MG63 (cell line): ENCODE measurements around the gene TRMO. TPM values are rescaled to one million over a fixed set of nuclear protein-coding genes. Genes with fewer than 3 reads are reported as not detected.
A peak's percentile ranks its signal among the peaks of the same experiment; 100 is the strongest.

Experiments used
- DNase-seq: peaks from one replicate; pipeline ENCODE4 v3.0.0-alpha.2; 2020
- H3K27me3 ChIP-seq: fragments of 250-450 bp; sonication (Bioruptor Pico); 2 replicates; pipeline ENCODE4 v1.5.1; 2020; ENCODE audit warnings: mild to moderate bottlenecking, moderate library complexity
- H3K36me3 ChIP-seq: fragments of 250-450 bp; sonication (Bioruptor Pico); 2 replicates; pipeline ENCODE4 v1.5.1; 2020; ENCODE audit warnings: mild to moderate bottlenecking, moderate library complexity
- H3K4me3 ChIP-seq: fragments of 250-450 bp; sonication (Bioruptor Pico); 2 replicates; pipeline ENCODE4 v1.5.1; 2020; ENCODE audit warnings: mild to moderate bottlenecking, moderate library complexity
- H3K9me3 ChIP-seq: fragments of 250-450 bp; sonication (Bioruptor Pico); 2 replicates; pipeline ENCODE4 v1.5.1; 2020; ENCODE audit warnings: mild to moderate bottlenecking, moderate library complexity
- total RNA-seq: library from RNA; depleted of rRNA; stranded (reverse); fragments of >200 nt; shearing (Covaris generic); gene quantifications from 2 replicates; pipeline ENCODE4 v1.2.3, GENCODE V29; 2014; ENCODE audit warnings: low replicate concordance

TRMO gene
- total RNA-seq, 1 experiment from 2014 or later: 16.1 TPM

GRCh38 chr9:97891736-97892135 lies 30.6 kb downstream of the TRMO start:
- no peak for DNase-seq
- no peak overlapping the region for H3K4me3 ChIP-seq
- 0 out of 2 replicates have a peak, but pooled peaks cover under 1% of the 10 kb centered on the region for H3K36me3 ChIP-seq
- H3K27me3 ChIP-seq: no peaks in the 10 kb centered on the region
- H3K9me3 ChIP-seq: 0 out of 2 replicates have a peak, but pooled peaks cover 2% of the 10 kb centered on the region

GRCh38 chr9:97889941-97890887 lies 32.1 kb downstream of the TRMO start:
- no peaks in the 10 kb centered on the region for H3K27me3 ChIP-seq
- 0 out of 2 replicates have a peak, but pooled peaks cover 2% of the 10 kb centered on the region for H3K9me3 ChIP-seq
- no peaks in the 10 kb centered on the region for H3K36me3 ChIP-seq
- DNase-seq: peak; percentile 5
- H3K4me3 ChIP-seq: no peak overlapping the region

- Histone ChIP-seq H3K36me3 (no peaks in the 10 kb centered on the region), H3K27me3 (no peaks in the 10 kb centered on the region), H3K4me3 (no peak overlapping the region), H3K9me3 (no peaks in the 10 kb centered on the region)
- peak; percentile 34 for DNase-seq
These were observed 42.0 kb downstream of the TRMO start for GRCh38 chr9:97880336-97880735.

GRCh38 chr9:97876061-97876460 lies 46.2 kb downstream of the TRMO start:
- H3K9me3 ChIP-seq: no peaks in the 10 kb centered on the region
- H3K36me3 ChIP-seq: no peaks in the 10 kb centered on the region
- no peaks in the 10 kb centered on the region for H3K27me3 ChIP-seq
- DNase-seq: no peak
- H3K4me3 ChIP-seq: no peak overlapping the region

GRCh38 chr9:97875111-97875510 lies 47.2 kb downstream of the TRMO start:
- Histone ChIP-seq H3K4me3 (no peak overlapping the region), H3K36me3 (no peaks in the 10 kb centered on the region), H3K9me3 (no peaks in the 10 kb centered on the region), H3K27me3 (no peaks in the 10 kb centered on the region)
- DNase-seq: no peak

GRCh38 chr9:97874624-97875023 lies 47.7 kb downstream of the TRMO start:
- no peaks in the 10 kb centered on the region for H3K27me3 ChIP-seq
- H3K36me3 ChIP-seq: no peaks in the 10 kb centered on the region
- no peak overlapping the region for H3K4me3 ChIP-seq
- no peaks in the 10 kb centered on the region for H3K9me3 ChIP-seq
- DNase-seq: peak; percentile 13

GRCh38 chr9:97873882-97874281 lies 48.4 kb downstream of the TRMO start:
- Histone ChIP-seq H3K27me3 (no peaks in the 10 kb centered on the region), H3K9me3 (no peaks in the 10 kb centered on the region), H3K4me3 (no peak overlapping the region), H3K36me3 (no peaks in the 10 kb centered on the region)
- peak; percentile 48 for DNase-seq

GRCh38 chr9:97873425-97873824 lies 48.9 kb downstream of the TRMO start:
- DNase-seq: no peak
- Histone ChIP-seq H3K27me3 (no peaks in the 10 kb centered on the region), H3K4me3 (no peak overlapping the region), H3K36me3 (no peaks in the 10 kb centered on the region), H3K9me3 (no peaks in the 10 kb centered on the region)

- H3K27me3 ChIP-seq: no peaks in the 10 kb centered on the region
- no peaks in the 10 kb centered on the region for H3K36me3 ChIP-seq
- H3K4me3 ChIP-seq: no peak overlapping the region
- DNase-seq: no peak
- peaks cover 12% of the 10 kb centered on the region for H3K9me3 ChIP-seq
These were observed 53.4 kb downstream of the TRMO start for GRCh38 chr9:97868859-97869258.

- Histone ChIP-seq H3K27me3 (no peaks in the 10 kb centered on the region), H3K4me3 (no peak overlapping the region), H3K9me3 (peaks cover 12% of the 10 kb centered on the region), H3K36me3 (no peaks in the 10 kb centered on the region)
- no peak for DNase-seq
These were observed 55.5 kb downstream of the TRMO start for GRCh38 chr9:97866848-97867247.

GRCh38 chr9:97866300-97866699 lies 56.0 kb downstream of the TRMO start:
- Histone ChIP-seq H3K9me3 (peaks cover 12% of the 10 kb centered on the region), H3K4me3 (no peak overlapping the region), H3K27me3 (no peaks in the 10 kb centered on the region), H3K36me3 (no peaks in the 10 kb centered on the region)
- no peak for DNase-seq

GRCh38 chr9:97864396-97864795 lies 57.9 kb downstream of the TRMO start:
- Histone ChIP-seq H3K27me3 (no peaks in the 10 kb centered on the region), H3K36me3 (no peaks in the 10 kb centered on the region)
- no peak for DNase-seq

GRCh38 chr9:97863314-97863713 lies 59.0 kb downstream of the TRMO start:
- Histone ChIP-seq H3K36me3 (no peaks in the 10 kb centered on the region), H3K27me3 (no peaks in the 10 kb centered on the region), H3K4me3 (no peak overlapping the region), H3K9me3 (peaks cover 12% of the 10 kb centered on the region)
- DNase-seq: no peak

More at GRCh38 chr9:97864396-97864795, 57.9 kb downstream of the TRMO start:
- Histone ChIP-seq H3K9me3 (peaks cover 12% of the 10 kb centered on the region), H3K4me3 (no peak overlapping the region)

- H3K36me3 ChIP-seq: no peaks in the 10 kb centered on the region
- no peak overlapping the region for H3K4me3 ChIP-seq
- H3K9me3 ChIP-seq: peaks cover 6% of the 10 kb centered on the region
- H3K27me3 ChIP-seq: no peaks in the 10 kb centered on the region
- DNase-seq: no peak
These were observed 61.2 kb downstream of the TRMO start for GRCh38 chr9:97861148-97861475.

GRCh38 chr9:97860451-97861147 lies 61.7 kb downstream of the TRMO start:
- no peaks in the 10 kb centered on the region for H3K27me3 ChIP-seq

GRCh38 chr9:97859346-97859745 lies 63.0 kb downstream of the TRMO start:
- Histone ChIP-seq H3K27me3 (no peaks in the 10 kb centered on the region), H3K9me3 (no peaks in the 10 kb centered on the region), H3K4me3 (no peak overlapping the region), H3K36me3 (no peaks in the 10 kb centered on the region)
- no peak for DNase-seq

More at GRCh38 chr9:97860451-97861147, 61.7 kb downstream of the TRMO start:
- H3K4me3 ChIP-seq: no peak overlapping the region
- peaks cover 1% of the 10 kb centered on the region; the same call in 1 of the 2 replicates for H3K9me3 ChIP-seq
- no peak for DNase-seq
- no peaks in the 10 kb centered on the region for H3K36me3 ChIP-seq

GRCh38 chr9:97858826-97859225 lies 63.5 kb downstream of the TRMO start:
- DNase-seq: no peak
- H3K36me3 ChIP-seq: no peaks in the 10 kb centered on the region
- no peak overlapping the region for H3K4me3 ChIP-seq
- no peaks in the 10 kb centered on the region for H3K9me3 ChIP-seq
- no peaks in the 10 kb centered on the region for H3K27me3 ChIP-seq

- no peak for DNase-seq
- Histone ChIP-seq H3K27me3 (0 out of 2 replicates have a peak, but pooled peaks cover 1% of the 10 kb centered on the region), H3K9me3 (no peaks in the 10 kb centered on the region), H3K4me3 (no peak overlapping the region), H3K36me3 (no peaks in the 10 kb centered on the region)
These were observed 63.9 kb downstream of the TRMO start for GRCh38 chr9:97858393-97858713.
